HG03442 (cell line): Measurements from ENCODE around the gene OLFML2A.

Experiments used
- ATAC-seq: cut with Tn5 transposase; IDR thresholded peaks from one replicate; pipeline ENCODE4 v1.9.1; 2021; ENCODE audit warnings: mild to moderate bottlenecking, moderate library complexity; ENCODE audit not compliant: unreplicated experiment

OLFML2A gene

DNA sequence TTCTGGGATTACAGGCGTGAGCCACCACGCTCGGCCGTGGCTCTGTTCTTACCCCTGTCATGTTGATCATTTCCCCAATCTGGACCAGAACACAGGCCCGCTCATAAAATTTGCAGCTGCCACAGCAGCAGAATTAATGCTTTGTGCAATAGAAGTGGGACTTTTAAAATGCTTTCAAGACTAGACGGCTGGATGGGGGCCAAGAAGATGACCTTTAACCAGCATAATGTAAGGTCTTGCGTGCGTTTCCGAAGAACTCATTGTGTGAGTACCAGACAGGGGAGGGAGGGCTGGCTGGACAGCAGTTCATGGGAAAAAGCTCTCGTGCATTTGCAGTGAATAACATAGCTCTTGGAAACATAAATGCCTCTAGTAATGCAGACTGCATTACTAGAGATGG is 72.9 kb downstream of the OLFML2A start:
- no peak for ATAC-seq

DNA sequence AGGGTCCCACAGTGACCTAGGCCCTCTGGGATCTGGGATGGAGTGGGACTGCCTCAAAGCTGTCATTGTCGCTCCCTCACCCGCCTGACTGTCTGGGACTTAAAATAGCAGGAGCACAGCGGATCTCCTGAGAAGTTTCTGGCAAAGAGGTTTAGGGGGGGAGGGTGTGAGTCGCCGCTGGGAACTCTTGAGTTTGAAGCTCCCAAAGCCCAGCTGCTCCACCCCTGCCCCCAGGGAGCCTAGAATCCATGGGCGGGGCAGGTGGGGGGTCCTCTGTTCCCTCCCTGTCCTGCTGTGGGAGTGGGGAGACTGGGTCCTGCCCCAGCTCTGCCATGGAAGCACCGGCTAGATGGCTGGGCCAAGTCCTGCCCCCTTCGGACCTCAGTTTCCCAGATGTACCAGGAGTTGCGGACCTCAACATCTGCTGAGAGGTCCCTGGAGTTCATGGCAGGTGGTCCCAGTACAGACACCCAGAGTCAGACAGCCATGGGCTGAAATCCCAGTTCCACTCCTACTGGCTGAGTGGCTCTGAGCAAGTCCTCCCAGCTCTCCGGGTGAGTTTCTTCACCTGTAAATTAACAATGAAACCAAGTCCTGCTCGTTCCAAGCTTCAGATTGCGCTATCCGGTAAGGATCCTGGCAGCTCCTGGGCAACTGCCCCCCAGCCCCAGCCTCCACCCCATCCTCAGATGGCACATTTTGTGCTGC is 75.3 kb downstream of the OLFML2A start:
- ATAC-seq = no peak

DNA sequence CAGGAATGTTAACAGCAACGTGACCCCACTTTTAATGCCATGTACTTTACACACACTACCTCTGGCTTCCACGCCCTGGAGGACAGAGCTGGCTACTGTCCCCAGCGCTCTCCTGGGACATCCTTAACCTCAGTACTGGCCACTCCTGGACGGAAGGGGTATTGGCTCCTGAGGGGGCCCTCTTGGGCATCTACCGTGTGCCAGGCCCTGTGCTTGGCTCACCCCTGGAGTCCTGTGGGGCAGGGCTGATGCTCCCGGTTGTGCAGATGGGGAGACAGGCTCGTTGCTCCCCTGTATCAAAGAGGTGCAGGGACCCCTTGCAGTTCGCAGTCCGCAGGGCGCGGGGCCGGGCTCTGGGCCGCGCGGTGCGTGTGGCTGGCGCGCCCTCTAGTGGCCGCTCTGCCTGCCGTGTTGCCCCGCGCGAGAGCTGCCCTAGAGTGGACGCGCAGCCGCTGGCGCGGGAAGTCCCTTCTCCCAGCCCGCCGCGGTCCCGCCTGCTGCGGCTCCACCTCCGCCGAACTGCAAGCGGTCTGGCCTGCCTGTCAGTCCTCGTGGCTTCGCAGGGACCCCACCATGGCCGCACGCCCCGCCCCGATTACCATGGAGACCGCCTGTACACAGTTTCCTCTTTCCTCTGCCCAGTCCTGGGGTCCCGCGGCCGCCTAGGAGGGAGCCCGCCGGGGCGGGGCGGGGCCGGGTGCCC is 76.0 kb downstream of the OLFML2A start, which contains the start of gene WDR38:
WDR38 (plus strand) TSS at position 632 of the 703 bp plus-strand sequence. CDS start 72 bp downstream, outside the sequence.
- peak; percentile 69 for ATAC-seq

DNA sequence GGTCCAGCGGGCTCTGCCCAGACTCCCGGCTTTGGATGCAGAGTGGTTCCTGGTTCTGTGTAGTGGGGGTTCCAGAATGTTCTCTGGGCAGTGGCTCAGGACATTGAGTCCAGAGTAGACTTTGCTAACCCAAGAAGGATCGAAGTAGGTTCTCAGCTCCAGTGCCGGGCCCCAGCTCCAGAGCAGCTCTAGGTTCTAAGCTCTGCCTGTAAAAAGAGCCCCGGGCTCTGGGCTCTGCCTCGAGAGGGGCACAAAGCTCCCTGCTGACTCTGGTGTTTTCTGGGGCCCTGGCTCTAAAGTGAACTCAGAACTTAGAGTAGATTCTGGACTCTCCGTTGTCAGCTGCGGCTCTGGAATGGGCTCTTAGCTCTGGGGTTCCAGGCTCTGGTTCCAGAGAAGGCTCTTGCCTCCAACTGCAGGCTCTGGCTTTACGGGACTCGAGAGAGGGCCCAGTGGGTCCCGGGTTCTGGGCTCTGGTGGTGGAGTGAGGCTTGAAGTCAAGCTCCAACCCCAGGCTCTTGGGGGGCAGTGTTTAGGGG is 76.7 kb downstream of the OLFML2A start:
- no peak for ATAC-seq

DNA sequence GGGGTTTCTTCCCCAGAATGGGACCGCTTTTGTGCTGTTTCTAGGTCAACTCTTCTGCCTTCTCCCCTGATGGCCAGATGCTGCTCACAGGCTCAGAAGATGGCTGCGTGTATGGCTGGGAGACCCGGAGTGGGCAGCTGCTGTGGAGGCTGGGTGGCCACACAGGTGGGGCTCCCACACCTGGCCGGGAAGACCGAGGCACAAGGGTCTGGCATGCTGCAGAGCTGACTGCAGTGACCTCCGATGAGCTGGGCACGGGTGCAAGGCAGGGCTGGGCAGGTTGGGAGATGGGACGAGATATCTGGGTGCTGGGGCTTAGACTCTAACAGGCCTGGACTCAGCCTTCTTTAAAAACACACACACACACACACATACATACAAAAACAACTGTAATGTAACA is 77.2 kb downstream of the OLFML2A start:
- no peak for ATAC-seq

DNA sequence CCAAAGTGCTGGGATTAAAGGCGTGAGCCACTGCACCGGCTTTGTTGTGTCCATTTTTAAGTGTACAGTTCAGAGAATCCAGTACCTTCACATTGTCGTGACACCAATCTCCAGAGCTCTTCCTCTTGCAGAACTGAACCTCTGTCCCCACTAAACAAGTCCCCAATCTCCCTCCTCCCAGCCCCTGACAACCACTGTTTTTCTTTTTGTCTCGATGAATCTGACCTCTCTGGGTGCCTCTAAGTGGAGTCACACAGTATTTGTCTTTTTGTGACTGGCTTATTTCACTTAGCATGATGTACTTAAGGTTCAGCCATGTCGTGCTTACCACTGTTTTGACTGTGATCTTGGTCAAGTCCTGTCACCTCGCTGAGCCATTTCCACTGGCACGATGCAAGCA is 77.9 kb downstream of the OLFML2A start:
- ATAC-seq = no peak

DNA sequence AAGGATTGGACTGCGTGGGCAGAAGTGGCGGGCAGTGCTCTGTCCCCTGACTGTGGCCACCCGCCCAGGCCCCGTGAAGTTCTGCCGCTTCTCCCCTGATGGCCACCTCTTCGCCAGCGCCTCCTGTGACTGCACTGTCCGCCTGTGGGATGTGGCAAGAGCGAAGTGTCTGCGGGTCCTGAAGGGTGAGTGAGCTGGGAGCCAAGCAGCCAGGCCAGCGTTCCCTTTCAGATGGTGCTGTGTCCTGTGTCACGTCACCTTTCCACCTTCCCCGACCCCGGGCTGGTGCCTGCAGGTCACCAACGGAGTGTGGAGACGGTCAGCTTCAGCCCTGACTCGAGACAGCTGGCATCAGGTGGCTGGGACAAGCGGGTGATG is 78.6 kb downstream of the OLFML2A start:
- ATAC-seq = no peak

DNA sequence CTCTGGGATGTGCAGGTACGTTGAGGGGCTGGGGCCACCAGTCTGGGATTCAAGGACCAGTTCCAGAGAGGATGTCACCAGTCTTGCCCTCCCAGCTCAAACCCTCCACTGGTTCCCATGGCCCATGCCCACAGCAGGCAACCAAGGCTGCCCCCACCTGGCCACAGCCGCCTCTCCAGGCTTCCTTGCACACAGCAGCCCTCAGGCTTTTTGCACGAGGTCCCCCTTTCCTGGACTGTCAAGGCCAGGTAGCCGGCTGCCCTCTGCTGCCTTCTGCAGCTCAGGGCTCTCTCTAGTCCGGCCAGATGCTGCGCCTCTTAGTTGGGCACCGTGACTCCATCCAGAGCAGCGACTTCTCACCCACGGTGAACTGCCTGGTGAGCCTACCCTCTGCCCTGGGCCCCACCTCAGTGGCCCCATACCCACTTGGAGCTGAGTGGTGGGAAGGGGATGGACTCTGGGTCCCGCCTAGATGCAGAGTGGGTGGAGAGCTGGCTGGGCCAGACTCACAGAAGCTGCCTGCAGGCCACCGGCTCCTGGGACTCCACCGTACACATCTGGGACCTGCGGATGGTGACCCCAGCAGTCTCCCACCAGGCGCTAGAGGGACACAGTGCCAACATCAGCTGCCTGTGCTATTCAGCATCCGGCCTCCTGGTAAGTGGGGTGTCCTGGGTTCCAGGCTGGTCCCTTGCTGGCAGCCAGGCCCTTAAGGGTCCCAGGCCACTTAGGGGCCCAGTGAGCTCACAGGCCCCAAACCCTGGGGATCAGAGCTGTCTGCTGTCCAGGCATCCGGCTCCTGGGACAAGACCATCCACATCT is 79.2 kb downstream of the OLFML2A start:
- no peak for ATAC-seq

DNA sequence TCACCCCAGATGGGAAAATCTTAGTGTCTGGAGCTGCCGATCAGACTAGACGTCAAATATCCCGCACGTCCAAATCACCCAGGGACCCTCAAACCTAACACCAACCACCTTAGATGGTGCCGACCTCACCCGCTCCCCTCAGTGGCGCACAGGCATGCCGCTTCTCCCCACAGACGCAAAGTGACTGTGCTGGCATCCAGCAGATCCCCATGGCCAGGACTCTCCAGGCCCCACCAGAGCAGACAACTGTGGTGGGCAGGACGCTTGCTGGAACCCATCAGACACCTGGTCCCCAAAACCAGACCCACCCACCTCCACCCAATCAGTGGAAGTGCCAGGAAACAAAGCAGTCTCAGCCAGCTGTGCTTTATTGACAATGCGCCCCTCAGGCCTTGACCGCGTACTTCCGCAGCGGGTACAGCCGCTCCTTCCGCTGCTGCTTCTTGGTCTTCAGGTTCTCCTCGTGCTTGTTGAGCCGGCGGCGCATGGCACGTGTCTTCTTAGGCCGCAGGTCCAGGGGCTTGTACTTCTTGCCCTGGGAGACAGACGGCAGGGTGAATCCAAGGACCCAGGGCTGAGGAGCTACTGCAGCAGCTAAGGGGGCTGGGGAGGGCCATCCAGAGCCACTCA is 80.7 kb downstream of the OLFML2A start:
- ATAC-seq = no peak

DNA sequence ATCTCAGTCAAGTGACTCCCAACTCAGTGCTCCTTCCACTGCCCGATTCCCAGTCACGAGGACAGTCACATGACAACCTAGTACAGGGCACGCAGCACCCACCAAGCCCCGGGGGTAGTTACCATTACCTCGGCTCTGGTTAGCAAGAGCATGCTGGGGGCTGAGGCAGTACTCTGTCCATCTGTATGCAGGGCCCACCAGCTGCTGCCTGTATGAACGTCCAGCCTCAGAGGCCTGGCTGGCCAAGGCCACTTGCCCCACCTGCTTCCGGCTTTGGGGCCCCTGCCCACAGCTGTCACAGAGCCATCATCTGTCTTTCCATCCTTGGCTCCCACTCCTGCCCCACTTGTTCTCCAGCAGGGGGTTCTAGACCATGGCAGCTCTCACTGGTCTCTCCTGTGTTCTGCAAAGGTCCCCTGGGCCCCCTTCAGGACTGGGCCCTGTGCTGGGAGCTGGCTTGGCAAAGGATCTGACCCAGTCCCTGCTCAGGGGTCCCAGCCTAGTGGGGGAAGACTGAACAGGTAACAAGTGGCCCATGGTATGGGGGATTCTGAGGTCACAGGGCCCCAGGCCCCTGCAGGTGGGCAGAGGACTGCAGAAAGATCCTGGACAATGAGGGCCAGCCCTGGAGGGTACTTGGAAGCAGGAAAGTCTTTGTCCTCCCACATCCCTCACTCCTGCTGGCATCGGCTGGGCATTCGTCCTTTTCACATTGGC is 81.6 kb downstream of the OLFML2A start:
- no peak for ATAC-seq

DNA sequence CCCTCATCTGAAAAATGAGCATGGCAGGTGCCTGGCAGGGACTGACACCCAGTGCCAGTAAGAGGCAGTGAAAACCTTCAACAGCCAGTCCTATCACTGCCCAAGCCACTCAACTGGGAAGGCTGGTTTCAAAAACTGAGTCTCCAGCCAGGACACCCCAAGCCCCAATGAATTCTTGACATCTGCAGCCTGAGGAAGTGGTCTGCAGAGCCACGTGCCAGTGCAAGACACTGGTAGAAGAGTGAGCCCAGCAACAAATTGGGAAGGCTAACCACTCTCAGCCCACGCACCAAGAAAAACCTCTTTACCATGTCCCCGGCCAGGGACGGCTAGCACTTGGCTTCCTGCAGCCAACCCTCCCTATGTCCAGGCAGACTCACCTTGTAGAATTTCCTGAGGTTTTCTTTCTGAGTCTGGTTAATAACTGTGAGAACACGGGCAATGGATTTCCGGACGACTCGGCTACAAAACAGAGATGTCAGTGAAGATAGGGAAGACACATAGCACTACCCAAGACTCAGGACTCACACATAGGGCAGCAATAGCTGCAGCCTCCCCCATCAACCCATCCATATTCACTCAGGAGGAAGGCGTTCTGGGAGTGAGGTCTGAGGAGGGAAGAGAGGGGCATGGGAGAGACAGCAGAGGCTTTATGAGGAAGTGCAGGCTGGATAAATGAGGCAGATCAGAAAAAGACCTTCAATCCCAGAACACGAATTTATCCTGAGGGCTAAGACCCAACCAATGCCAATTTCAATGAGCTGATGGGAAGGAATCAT is 83.1 kb downstream of the OLFML2A start:
- no peak for ATAC-seq

DNA sequence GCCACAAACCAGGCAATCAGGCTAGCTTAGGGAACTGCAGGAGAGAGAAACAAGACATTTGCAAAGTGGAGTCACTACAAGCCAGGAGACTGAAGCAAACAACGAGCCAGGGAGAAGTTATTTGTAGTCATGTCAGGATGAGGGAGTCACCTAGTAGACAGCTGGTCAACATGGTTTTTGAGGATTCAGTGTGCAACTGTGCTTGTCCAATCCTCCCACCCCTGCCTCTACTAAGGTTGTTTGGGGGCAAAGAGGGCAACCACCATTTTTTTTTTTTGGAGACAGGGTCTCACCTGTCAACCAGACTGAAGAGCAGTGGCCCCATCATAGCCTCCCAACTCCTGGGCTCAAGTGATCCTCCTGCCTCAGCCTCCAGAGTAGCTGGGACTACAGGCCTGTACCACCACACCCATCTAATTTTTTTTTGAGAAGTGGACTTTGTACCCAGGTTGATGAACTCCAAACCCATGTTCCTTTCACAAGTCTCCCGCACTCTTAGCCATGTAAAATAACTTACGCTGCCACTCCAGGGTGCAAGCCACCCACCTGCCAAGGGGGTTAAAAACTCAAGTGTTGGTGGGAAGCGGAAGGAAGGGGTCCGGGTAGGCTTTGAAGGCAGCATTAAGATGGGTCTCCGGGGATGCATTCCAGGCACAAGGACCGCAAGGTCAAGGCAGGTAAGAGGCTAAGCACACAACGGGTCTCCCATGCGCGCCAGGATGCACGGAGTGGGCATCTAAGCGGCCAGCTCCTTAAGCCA is 83.8 kb downstream of the OLFML2A start:
- no peak for ATAC-seq

DNA sequence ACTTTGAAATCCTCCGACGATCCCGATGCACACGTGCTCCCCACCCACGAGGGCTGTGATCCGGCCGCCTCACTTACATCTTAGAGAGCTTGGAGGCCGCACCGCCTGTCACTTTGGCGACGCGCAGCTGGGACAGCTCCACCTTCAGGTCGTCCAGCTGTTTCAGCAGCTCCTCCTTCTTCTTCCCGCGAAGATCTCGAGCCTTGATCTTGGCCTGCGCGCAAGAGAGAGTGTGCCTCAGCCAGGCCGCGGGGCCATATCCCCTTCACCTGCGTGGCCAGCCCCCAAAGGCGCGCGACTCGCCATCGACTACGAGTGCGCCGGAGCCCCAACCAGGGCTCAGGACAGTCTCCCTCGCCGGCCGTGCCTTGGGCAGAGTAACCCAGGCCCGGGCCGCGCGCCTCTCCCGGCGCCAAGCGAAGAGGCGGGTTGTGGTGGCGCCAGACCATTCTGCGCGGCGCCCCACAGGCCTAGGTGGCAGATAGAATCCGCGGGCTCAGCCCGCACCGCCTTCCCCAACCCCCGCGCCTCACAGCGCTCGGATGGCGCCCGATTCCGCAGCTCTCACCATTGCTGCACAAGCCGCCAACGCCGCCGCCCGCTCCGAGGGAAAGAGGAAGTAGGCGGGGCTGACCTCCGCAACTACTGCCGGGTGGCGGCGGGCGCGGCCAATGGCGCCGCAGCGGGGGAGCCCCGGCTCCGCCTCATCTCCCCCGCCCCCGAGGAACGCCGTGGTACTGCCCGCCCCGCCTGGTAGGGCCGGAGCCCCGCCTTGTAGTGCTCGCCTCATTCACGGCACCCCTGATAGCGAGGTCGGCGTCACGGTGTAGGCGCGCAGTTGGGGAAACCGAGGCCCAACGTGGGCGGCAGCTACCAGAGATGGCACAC is 84.7 kb downstream of the OLFML2A start, which contains the start of the genes ARPC5L and RPL35:
ARPC5L (plus strand) TSS at position 789 of the 888 bp plus-strand sequence. CDS start 7,161 bp downstream, outside the sequence.
RPL35 (minus strand) TSS at position 616 of the 888 bp plus-strand sequence; CDS start at position 571, 45 bp downstream.
- peak; percentile 88 for ATAC-seq

DNA sequence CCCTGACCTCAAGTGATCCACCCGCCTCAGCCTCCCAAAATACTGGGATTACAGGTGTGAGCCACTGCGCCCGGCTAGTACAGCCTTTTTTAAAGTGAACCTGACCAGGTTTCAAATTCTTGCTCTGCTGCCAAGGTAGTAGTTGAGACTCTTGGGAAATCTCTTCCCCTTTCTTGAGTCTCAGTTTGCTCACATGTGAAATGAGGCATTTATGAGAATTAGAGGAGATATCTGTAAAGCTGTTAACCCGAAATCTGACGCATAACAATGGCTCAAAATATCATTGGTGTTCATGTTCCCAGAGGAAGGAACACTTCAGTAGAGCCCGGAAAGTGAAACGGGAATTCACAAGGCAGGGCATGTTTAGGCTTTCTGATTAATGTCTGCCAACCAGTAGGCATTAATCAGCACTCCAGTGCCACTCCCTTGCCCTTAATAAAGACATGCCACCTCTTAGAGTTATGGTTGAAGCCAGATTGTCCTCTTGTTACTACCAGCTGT is 86.5 kb downstream of the OLFML2A start:
- no peak for ATAC-seq
